HCT116 (cell line): ENCODE measurements around the gene PDYN. TPM values are rescaled to one million over a fixed set of nuclear protein-coding genes. Genes with fewer than 3 reads are reported as not detected.

Source experiments
- ATAC-seq: fragments of 200-7000 bp; cut with Tn5 transposase; 2 replicates; pipeline ENCODE4 v1.9.1; 2020; ENCODE audit warnings: mild to moderate bottlenecking, moderate library complexity
- BruUV-seq: library from RNA; stranded (reverse); fragments of 400-500 nt; replicated peaks from 2 replicates; lab custom pipeline; 2021; lab: Mats Ljungman, UMichigan
- CTCF ChIA-PET: fragments of 300-600 bp; sonication (Branson Sonifier 250); formaldehyde crosslinking; loops from one replicate; lab custom pipeline; 2021; ENCODE audit warnings: antibody characterized with exemption; lab: Charles Lee
- POLR2A ChIA-PET: fragments of 300-600, 350-600 bp; sonication (Branson Sonifier 250); formaldehyde crosslinking; loops from one replicate; lab custom pipeline; 2021; ENCODE audit warnings: antibody characterized with exemption; lab: Charles Lee
- RAD21 ChIA-PET, 2 experiments: fragments of 300-600 bp; sonication (Branson Sonifier 250); formaldehyde crosslinking; loops; one replicate each; lab custom pipeline; 2023; ENCODE audit warnings: low total read pairs in 2 of 2; ENCODE audit not compliant: uncharacterized antibody in 2 of 2, unreplicated experiment in 2 of 2, low non-redundant PET in 1 of 2; lab: Charles Lee
- DNase-seq: peaks from one replicate; pipeline ENCODE4 v3.0.0-alpha.2; 2010; ENCODE audit warnings: low read depth, low spot score
- H2AFZ ChIP-seq: fragments of 200-600 bp; shearing (Covaris generic), sonication (generic); 2 replicates; pipeline ENCODE4 v1.6.1; 2017; ENCODE audit warnings: low read depth, mixed run types, mixed read lengths, antibody characterized with exemption, low read length; ENCODE audit not compliant: poor library complexity, severe bottlenecking
- H3K27ac ChIP-seq: 2 replicates; pipeline ENCODE4 v1.5.1; 2012; ENCODE audit warnings: low read depth, low read length
- H3K27me3 ChIP-seq: fragments of 200-600 bp; sonication (generic); 2 replicates; pipeline ENCODE4 v1.6.1; 2016; ENCODE audit warnings: mixed run types, low read length, mixed read lengths; ENCODE audit not compliant: insufficient read depth
- H3K36me3 ChIP-seq, 2 experiments: fragments of 200-500 bp in 1 of 2; fragments of 200-600 bp in 1 of 2; sonication (Bioruptor generic) in 1 of 2; sonication (generic) in 1 of 2; 2 replicates each; pipeline versions ENCODE4 v1.5.1 to v1.6.1; 2014 to 2016; ENCODE audit warnings: low read length in 2 of 2, inconsistent platforms in 1 of 2, mixed read lengths in 1 of 2, mixed run types in 1 of 2; ENCODE audit not compliant: insufficient read depth in 2 of 2, control insufficient read depth in 1 of 2
- H3K4me1 ChIP-seq, 2 experiments: fragments of 200-600 bp in 1 of 2; sonication (generic) in 1 of 2; 2 replicates each; pipeline versions ENCODE4 v1.5.1 to v1.6.1; 2012 to 2017; ENCODE audit warnings: low read length in 2 of 2, inconsistent platforms in 1 of 2, mild to moderate bottlenecking in 1 of 2, mixed read lengths in 1 of 2, mixed run types in 1 of 2, moderate library complexity in 1 of 2; ENCODE audit not compliant: insufficient read depth in 2 of 2, control insufficient read depth in 1 of 2
- H3K4me2 ChIP-seq: fragments of 200-600 bp; sonication (generic); 2 replicates; pipeline ENCODE4 v1.6.1; 2017; ENCODE audit warnings: mixed run types, low read length, mixed read lengths
- H3K4me3 ChIP-seq, 2 experiments: fragments of 200-600 bp in 1 of 2; sonication (generic) in 1 of 2; replicated peaks in 1 of 2; 2 replicates each; pipeline ENCODE4 v1.5.1; 2011 to 2016; ENCODE audit warnings: low read length in 2 of 2, control low read depth in 1 of 2, low read depth in 1 of 2, mild to moderate bottlenecking in 1 of 2, mixed read lengths in 1 of 2, mixed run types in 1 of 2
- H3K79me2 ChIP-seq: fragments of 200-600 bp; sonication (generic); 2 replicates; pipeline ENCODE4 v1.6.1; 2017; ENCODE audit warnings: mild to moderate bottlenecking, mixed run types, low read length, moderate library complexity, mixed read lengths; ENCODE audit not compliant: insufficient read depth
- H3K9ac ChIP-seq: fragments of 200-600 bp; sonication (generic); 2 replicates; pipeline ENCODE4 v1.6.1; 2016; ENCODE audit warnings: low read length, mixed read lengths
- H3K9me2 ChIP-seq: fragments of 200-600 bp; sonication (generic), shearing (Covaris generic); 2 replicates; pipeline ENCODE4 v1.6.1; 2017; ENCODE audit warnings: mixed run types, mild to moderate bottlenecking, moderate library complexity; ENCODE audit not compliant: insufficient read depth
- H3K9me3 ChIP-seq, 2 experiments: fragments of 200-500 bp in 1 of 2; fragments of 200-600 bp in 1 of 2; sonication (Bioruptor generic) in 1 of 2; sonication (generic) in 1 of 2; 2 replicates each; pipeline ENCODE4 v1.6.1; 2014 to 2017; ENCODE audit warnings: low read length in 2 of 2, mixed read lengths in 2 of 2, inconsistent platforms in 1 of 2, low read depth in 1 of 2, mild to moderate bottlenecking in 1 of 2, mixed run types in 1 of 2, moderate library complexity in 1 of 2; ENCODE audit not compliant: control insufficient read depth in 1 of 2, insufficient read depth in 1 of 2
- H4K20me1 ChIP-seq: fragments of 200-600 bp; sonication (generic), shearing (Covaris generic); 2 replicates; pipeline ENCODE4 v1.6.1; 2017; ENCODE audit warnings: mixed run types, mild to moderate bottlenecking, moderate library complexity; ENCODE audit not compliant: insufficient read depth
- ATF3 ChIP-seq: IDR thresholded peaks from 2 replicates; pipeline ENCODE4 v1.6.1; 2012
- CBX3 ChIP-seq: IDR thresholded peaks from 2 replicates; pipeline ENCODE4 v1.6.1; 2012; ENCODE audit warnings: low read depth
- ELF1 ChIP-seq: IDR thresholded peaks from 2 replicates; pipeline ENCODE4 v1.6.1; 2012; ENCODE audit warnings: low read depth, borderline replicate concordance
- EZH2 ChIP-seq: fragments of 200-600 bp; sonication (generic); IDR thresholded peaks from 2 replicates; pipeline ENCODE4 v1.6.1; 2017; ENCODE audit warnings: antibody characterized with exemption, mixed run types
- EZH2phosphoT487 ChIP-seq: fragments of 200-600 bp; IDR thresholded peaks from 2 replicates; pipeline ENCODE4 v1.6.1; 2018; ENCODE audit warnings: antibody characterized with exemption, borderline replicate concordance
- POLR2AphosphoS5 ChIP-seq: IDR thresholded peaks from 2 replicates; pipeline ENCODE4 v1.6.1; 2011; ENCODE audit warnings: mild to moderate bottlenecking, low read depth, low read length, moderate library complexity
- RAD21 ChIP-seq: IDR thresholded peaks from 2 replicates; pipeline ENCODE4 v1.6.1; 2012; ENCODE audit warnings: low read depth, mild to moderate bottlenecking
- SIN3A ChIP-seq: IDR thresholded peaks from 2 replicates; pipeline ENCODE4 v1.6.1; 2012; ENCODE audit warnings: low read depth
- SRF ChIP-seq: IDR thresholded peaks from 2 replicates; pipeline ENCODE4 v1.6.1; 2012; ENCODE audit warnings: low read depth
- TCF7L2 ChIP-seq: IDR thresholded peaks from 2 replicates; pipeline ENCODE4 v1.7.0; 2011; ENCODE audit warnings: borderline replicate concordance, inconsistent platforms; ENCODE audit not compliant: insufficient read depth, insufficient read length; ENCODE audit errors: extremely low read depth
- YY1 ChIP-seq: IDR thresholded peaks from 2 replicates; pipeline ENCODE4 v1.6.1; 2011; ENCODE audit warnings: low read length, low read depth, moderate library complexity, mild to moderate bottlenecking; ENCODE audit not compliant: insufficient replicate concordance; ENCODE audit errors: extremely low read depth
- intact Hi-C: fragments of 100-400 bp; cut with micrococcal nuclease; formaldehyde crosslinking; loops from 2 replicates; pipeline ENCODE4 v1.10.0; 2022
- total RNA-seq: library from RNA; stranded (reverse); gene quantifications from one replicate; pipeline ENCODE4 v1.2.1, GENCODE V29; 2021; ENCODE audit not compliant: unreplicated experiment
- TF ChIP-seq, protein P1 (sequence below): IDR thresholded peaks from 2 replicates; pipeline ENCODE4 v1.6.1; 2011; ENCODE audit warnings: mild to moderate bottlenecking, low read length, moderate library complexity; ENCODE audit not compliant: insufficient replicate concordance; ENCODE audit errors: extremely low read depth
- TF ChIP-seq, protein P2 (sequence below), 3 experiments: fragments of 200-600 bp in 1 of 3; sonication (generic) in 1 of 3; IDR thresholded peaks in 2 of 3; conservative IDR thresholded peaks in 1 of 3; 2 replicates each; pipeline ENCODE4 v1.5.1; 2012 to 2017; ENCODE audit warnings: low read depth in 2 of 3, low read length in 2 of 3, antibody characterized with exemption in 1 of 3, borderline replicate concordance in 1 of 3, control low read depth in 1 of 3, mild to moderate bottlenecking in 1 of 3, mixed read lengths in 1 of 3, mixed run types in 1 of 3, moderate library complexity in 1 of 3; ENCODE audit not compliant: insufficient read depth in 1 of 3

The PDYN gene
- total RNA-seq, 1 experiment from 2014 or later: not detected

GRCh38 chr20:1942486-1943274 lies 51.2 kb downstream of the PDYN start:
- H4K20me1 ChIP-seq: no peaks in the 10 kb centered on the region
- ChIA-PET RAD21 (no interaction called here), POLR2A (no interaction called here), CTCF (no interaction called here)
- H2AFZ ChIP-seq: no peak overlapping the region
- H3K4me1 ChIP-seq: no peaks in the 10 kb centered on the region
- no peaks in the 10 kb centered on the region for H3K79me2 ChIP-seq
- no peak overlapping the region for H3K4me3 ChIP-seq
- TF ChIP-seq SIN3A: no peak
- TF ChIP-seq, protein P1, sequence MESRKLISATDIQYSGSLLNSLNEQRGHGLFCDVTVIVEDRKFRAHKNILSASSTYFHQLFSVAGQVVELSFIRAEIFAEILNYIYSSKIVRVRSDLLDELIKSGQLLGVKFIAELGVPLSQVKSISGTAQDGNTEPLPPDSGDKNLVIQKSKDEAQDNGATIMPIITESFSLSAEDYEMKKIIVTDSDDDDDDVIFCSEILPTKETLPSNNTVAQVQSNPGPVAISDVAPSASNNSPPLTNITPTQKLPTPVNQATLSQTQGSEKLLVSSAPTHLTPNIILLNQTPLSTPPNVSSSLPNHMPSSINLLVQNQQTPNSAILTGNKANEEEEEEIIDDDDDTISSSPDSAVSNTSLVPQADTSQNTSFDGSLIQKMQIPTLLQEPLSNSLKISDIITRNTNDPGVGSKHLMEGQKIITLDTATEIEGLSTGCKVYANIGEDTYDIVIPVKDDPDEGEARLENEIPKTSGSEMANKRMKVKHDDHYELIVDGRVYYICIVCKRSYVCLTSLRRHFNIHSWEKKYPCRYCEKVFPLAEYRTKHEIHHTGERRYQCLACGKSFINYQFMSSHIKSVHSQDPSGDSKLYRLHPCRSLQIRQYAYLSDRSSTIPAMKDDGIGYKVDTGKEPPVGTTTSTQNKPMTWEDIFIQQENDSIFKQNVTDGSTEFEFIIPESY: no peak
- TF ChIP-seq CBX3: no peak
- TF ChIP-seq, protein P2, sequence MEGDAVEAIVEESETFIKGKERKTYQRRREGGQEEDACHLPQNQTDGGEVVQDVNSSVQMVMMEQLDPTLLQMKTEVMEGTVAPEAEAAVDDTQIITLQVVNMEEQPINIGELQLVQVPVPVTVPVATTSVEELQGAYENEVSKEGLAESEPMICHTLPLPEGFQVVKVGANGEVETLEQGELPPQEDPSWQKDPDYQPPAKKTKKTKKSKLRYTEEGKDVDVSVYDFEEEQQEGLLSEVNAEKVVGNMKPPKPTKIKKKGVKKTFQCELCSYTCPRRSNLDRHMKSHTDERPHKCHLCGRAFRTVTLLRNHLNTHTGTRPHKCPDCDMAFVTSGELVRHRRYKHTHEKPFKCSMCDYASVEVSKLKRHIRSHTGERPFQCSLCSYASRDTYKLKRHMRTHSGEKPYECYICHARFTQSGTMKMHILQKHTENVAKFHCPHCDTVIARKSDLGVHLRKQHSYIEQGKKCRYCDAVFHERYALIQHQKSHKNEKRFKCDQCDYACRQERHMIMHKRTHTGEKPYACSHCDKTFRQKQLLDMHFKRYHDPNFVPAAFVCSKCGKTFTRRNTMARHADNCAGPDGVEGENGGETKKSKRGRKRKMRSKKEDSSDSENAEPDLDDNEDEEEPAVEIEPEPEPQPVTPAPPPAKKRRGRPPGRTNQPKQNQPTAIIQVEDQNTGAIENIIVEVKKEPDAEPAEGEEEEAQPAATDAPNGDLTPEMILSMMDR (IDR thresholded peaks at IDR 0.05 in 2 of 3, conservative IDR thresholded peaks at IDR 0.05 in 1 of 3; ENCODE audit: borderline replicate concordance in 1 of 3, insufficient read depth in 1 of 3, low read depth in 2 of 3, low read length in 2 of 3): no peak
- TF ChIP-seq RAD21: no peak
- no peak for TF ChIP-seq YY1
- no peak for TF ChIP-seq EZH2phosphoT487
- no peak for TF ChIP-seq ATF3
- no peak for TF ChIP-seq ELF1
- TF ChIP-seq SRF: no peak
- no peak for TF ChIP-seq POLR2AphosphoS5
- no peak for TF ChIP-seq TCF7L2
- no peak for TF ChIP-seq EZH2
- no peaks in the 10 kb centered on the region; a peak in 1 of 4 replicates for H3K36me3 ChIP-seq
- H3K27me3 ChIP-seq: no peaks in the 10 kb centered on the region
- H3K9me3 ChIP-seq: no peaks in the 10 kb centered on the region
- DNase-seq (no peak), ATAC-seq (no peak)
- no peaks in the 10 kb centered on the region for H3K9me2 ChIP-seq
- no peak overlapping the region for H3K4me2 ChIP-seq
- intact Hi-C loops: no loop called here
- H3K27ac ChIP-seq: no peak overlapping the region
- no peak overlapping the region for H3K9ac ChIP-seq
- no TSS peak for BruUV-seq
